Bone marrow (tissue), 2 donors: Measurements from ENCODE around the gene ATP6AP1.

Experiments
- DNase-seq, 2 donors: peaks; one replicate each; lab custom pipeline; 2025; lab: John Stamatoyannopoulos, UW

ATP6AP1 gene

GRCh38 chrX:154426916-154427770, 1.3 kb upstream of the ATP6AP1 start:
- DNase-seq: no peak

DNA sequence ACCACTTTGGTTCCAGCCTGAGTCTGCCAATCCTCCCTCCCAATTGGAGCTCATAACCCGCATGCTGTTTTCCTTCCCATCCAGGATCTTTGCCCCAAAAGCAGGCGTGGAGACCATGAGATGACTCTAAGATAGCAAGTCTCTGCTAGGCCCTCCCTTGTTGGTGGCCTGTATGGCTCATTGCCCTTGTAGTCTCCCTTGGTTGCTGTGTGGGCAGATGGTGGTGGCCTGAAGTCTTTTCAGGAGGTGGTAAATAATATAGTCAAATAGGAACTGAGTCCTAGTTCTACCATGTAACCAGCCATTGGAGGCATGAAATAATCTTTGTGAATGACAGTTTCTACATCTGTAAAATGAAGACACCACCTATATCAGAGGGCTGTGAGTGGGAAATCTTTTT, 1.2 kb downstream of the ATP6AP1 start:
- no peak for DNase-seq

DNA sequence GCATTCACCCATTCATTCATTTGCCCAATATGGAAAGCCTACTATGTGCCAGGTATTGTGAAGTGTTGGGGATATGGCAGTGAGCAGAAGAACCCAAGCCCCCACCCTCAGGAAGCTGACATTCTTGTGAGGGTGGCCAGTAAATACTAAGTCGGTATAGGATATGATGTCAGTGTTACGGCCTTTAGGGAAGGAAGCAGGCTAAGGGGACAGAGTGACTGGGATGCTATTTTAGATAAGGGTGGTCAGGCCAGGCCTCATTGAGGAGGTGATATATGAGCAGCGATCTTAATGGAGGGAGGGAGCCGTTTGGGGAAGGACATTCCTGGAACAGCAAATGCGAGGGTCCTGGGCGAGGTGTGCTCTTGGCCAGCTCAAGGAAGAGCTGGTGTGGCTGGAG, 2.0 kb downstream of the ATP6AP1 start:
- DNase-seq: no peak

DNA sequence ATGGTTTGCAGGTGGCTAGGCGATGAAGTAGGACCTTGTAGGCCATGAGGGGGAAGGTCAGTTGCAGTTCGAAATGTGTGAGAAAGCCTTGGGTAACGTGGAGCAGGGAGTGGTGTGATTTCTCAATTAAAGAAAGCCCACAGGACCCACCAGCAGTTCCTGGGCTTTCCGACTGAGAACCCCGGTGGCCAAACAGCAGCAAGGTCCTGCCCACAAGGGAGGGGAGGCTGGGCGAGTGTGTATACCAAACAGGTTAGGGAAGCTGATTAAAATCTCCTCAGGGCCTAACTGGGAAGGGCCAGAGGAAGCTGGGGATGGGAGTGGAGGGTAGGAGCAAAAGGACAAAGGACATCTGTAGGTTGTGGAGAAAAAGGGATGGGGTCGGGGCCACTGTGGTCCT, 2.4 kb downstream of the ATP6AP1 start:
- DNase-seq: peak in 1 of 2 donors; percentile 20

DNA sequence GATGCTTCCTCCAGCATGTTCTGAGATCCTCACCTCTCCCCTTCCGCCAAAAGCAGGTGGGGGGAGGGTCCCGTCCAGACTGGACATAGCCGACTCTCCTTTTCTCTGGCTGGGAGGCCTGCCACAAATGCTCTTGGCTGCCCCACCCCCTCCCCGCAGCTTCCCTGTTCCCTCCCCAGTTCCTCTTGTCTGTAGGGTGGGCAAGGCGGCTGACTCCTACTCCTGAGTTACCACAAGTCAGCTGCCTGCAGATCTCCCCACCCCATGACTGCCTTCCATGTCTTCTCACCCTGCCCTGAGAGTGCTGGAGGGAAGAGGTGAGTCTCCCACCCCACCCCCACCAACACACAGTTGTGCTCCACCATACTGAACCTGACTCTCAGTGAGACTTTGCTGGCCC, 2.9 kb downstream of the ATP6AP1 start:
- DNase-seq: peak; percentile 20 to 26

DNA sequence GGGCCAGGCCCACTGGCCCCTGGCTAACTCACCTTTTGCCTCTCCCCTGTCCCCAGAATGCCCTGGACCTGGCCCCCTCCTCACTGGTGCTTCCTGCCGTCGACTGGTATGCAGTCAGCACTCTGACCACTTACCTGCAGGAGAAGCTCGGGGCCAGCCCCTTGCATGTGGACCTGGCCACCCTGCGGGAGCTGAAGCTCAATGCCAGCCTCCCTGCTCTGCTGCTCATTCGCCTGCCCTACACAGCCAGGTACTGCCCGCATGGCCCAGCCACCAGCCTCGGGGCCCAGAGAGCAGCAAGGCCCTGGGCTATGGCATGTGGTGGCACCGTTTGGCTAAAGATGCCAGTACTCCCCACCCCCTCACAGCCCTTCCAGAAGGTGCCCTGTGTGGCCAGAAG, 3.7 kb downstream of the ATP6AP1 start:
- no peak for DNase-seq

- DNase-seq: no peak
Measured at GRCh38 chrX:154433605-154434004, 5.1 kb downstream of the ATP6AP1 start.

- DNase-seq: no peak
Measured at GRCh38 chrX:154434394-154435168, 6.1 kb downstream of the ATP6AP1 start.

DNA sequence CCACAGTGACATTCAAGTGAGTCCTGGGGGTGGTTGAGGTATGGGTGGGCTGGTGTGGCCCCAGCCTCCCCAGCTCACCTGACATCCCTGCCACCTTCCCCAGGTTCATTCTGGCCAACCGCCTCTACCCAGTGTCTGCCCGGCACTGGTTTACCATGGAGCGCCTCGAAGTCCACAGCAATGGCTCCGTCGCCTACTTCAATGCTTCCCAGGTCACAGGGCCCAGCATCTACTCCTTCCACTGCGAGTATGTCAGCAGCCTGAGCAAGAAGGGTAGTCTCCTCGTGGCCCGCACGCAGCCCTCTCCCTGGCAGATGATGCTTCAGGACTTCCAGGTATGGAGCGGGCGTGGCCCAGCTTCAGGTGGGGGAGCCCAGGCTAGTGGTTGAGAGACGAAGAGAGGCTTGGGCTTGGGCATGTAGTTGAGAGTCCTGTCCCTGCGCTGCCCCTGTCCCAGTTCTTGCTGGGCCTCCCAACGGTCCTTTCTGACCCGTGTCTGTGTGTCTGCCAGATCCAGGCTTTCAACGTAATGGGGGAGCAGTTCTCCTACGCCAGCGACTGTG, 6.8 kb downstream of the ATP6AP1 start:
- DNase-seq: no peak

DNA sequence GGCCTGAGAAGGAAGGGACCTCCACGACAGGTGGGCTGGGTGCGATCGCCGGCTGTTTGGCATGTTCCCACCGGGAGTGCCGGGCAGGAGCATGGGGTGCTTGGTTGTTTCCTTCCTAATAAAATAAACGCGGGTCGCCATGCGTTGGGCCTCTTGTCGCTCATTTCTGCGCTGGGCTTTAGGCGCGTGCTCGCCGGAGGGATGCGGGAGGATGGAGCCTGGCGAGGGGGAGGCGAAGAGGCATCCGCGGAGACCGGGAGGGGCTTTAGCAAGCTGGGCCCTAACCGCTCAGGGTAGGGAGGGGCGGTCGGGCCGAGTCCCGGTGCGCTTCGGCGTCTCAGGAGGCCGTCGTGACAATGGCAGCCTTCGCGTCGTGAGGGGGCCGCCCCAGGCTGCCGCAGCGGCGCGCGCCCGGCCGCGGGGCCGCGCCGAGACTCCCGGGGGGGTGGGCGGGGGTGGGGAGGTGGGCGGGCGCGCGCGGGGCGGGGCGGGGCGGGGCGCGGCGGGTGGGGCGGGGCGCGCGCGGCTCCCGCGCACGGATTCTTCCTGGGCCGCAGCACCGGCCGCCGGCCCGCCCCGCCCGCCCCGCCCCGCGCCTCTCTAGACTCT, 8.0 kb downstream of the ATP6AP1 start:
- peak in 1 of 2 donors; percentile 13 for DNase-seq

DNA sequence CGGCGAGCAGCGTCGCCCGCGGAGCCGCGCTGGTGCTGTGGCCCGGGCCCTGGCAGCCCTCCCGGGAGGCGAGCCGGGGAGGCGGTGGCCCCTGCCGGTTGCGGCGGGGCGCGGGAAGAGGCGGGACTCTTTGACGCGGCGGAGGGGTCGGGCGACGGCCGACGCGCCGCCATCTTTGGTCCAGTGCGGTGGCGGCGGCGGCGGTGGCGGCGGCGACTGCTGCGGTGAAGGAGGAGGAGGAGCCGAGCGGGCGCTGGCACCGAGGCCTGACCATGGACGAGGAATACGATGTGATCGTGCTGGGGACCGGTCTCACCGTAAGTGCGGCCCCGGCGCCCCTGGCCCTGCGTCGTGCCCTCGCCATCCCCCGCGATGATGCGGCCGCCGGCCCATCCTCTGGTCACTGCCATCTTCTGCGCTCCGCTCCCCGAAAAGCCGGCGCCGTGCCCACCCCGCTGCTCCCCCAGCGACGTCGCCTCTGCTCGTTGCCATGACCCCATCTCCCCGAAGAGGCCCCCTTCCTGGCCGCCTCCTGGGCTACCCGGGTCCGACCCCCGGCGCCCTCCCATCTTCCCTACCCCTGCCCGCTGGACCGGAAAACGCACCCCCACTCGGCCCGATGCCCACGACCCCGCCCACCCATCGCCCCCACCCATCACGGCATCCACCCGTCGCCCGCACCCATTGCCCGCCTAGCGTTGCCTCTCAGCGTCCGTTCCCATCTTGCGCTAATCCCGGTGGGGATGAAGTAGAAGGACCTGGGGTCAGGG, 8.7 kb downstream of the ATP6AP1 start, which contains the start of gene GDI1:
Gene GDI1, plus strand, starts transcription at position 172 of the 770 bp plus-strand sequence. Its CDS starts 101 bp downstream, at position 273.
- peak in 1 of 2 donors; percentile 33 for DNase-seq

DNA sequence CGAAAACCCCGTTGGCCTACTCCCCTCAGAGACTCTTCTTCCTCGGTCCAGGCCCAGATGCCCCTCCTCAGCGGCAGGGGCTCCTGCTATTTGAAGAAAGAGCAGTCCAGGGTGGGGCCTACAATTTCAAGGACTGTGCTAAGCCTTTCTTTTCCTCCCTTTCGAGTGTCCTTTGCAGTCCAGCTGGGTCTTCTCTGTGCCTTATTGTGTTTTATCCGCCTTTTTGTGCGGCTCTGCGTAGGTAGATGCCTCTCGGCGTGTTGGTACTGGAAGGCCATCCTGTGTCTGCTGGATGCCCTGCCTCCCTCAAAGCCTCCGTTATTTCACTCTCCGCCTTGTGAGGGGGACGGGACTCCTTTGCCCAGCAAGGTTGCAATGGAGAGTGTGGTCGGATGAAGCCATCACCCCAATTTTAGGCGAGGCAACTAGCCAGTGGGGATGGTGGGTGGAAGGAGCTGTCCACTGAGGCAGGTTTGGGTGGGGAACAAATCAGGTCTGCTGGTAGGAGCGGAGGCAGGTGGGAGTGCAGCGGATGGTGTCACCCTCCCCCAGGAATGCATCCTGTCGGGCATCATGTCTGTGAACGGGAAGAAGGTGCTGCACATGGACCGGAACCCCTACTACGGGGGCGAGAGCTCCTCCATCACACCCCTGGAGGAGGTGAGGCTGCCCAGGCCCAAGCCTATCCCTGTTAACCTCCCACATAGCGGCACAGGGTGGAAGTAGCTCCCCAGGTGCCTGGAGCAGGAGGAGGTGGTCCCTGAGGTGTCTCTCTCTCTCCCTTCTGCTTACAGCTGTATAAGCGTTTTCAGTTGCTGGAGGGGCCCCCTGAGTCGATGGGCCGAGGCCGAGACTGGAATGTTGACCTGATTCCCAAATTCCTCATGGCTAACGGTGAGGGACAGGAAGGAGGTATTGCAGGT, 9.8 kb downstream of the ATP6AP1 start:
- DNase-seq: no peak

DNA sequence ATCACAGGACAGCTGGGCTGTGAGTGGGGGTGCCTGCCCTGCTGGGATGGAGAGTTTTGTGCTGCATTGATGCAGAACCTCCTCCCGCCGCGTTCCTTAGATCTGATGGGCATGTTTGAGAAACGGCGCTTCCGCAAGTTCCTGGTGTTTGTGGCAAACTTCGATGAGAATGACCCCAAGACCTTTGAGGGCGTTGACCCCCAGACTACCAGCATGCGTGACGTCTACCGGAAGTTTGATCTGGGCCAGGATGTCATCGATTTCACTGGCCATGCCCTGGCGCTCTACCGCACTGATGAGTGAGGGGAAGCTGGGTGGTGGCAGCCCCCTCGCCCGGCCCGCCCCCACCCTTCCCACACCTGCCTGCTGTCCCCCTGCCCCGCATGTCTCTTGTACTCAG, 11.4 kb downstream of the ATP6AP1 start:
- no peak for DNase-seq

GRCh38 chrX:154440623-154441357, 12.3 kb downstream of the ATP6AP1 start:
- DNase-seq: no peak

DNA sequence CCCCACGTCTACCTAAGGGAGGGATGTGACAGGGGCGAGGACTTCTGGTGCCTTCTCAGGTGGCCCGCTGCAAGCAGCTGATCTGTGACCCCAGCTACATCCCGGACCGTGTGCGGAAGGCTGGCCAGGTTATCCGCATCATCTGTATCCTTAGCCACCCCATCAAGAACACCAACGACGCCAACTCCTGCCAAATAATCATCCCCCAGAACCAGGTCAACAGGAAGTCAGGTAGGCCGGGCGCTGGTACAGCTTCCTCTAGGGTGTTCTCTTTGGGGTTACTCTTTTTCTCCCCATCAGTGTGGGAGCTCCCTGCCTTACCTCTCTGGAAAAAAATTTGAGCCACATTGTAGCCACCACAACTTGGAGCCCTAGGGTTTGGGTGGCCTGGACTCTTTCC, 13.1 kb downstream of the ATP6AP1 start:
- no peak for DNase-seq

GRCh38 chrX:154441984-154442707, 13.7 kb downstream of the ATP6AP1 start:
- no peak for DNase-seq

- no peak for DNase-seq
Measured at GRCh38 chrX:154443479-154443910, 15.0 kb downstream of the ATP6AP1 start.

GRCh38 chrX:154443992-154444754, 15.7 kb downstream of the ATP6AP1 start, which contains the start of gene FAM50A:
FAM50A (plus strand) TSS chrX:154444141; CDS start chrX:154444236, 95 bp downstream.
- peak in 1 of 2 donors; percentile 44 for DNase-seq
